ENCODE results near the gene S100A16. TPM values are rescaled to one million over a fixed set of nuclear protein-coding genes. Genes with fewer than 3 reads are reported as not detected.

The S100A16 gene
- total and polyA plus RNA-seq, 9 of the 15 experiments (the other 6 are each of a cell fraction or from before 2014, with no cell fraction given): 1.6 to 6.9 (median 4.3) TPM

DNA sequence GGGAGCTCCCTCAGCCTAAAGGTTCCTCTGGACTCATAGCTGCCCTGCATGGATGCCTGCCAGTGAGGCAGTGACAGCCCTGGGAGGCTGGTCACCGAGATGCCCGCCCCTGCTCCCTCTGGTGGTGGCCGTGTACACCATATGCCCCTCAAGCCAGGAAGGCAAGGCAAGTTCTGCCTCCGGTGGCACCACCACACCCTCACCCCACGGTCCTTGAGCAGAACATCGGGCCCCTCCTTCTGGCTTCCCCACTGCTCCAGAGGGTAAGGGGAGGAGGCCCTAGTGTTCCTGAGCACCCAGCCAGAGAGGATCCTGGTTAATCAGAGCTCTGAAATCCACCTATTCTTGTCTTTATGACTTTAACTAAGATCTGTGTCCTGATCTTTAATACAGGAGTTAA lies 4.7 kb upstream of the S100A16 start:
- Histone ChIP-seq H3K36me3 (ENCODE audit: control insufficient read depth, insufficient read depth, low read length) (no peaks in the 10 kb centered on the region), H3K27ac (ENCODE audit: extremely low read depth, low read depth, low read length) (no peak overlapping the region), H3K9ac (ENCODE audit: insufficient read depth in 1 of 2, low read depth in 2 of 2, low read length in 2 of 2) (peak overlapping the region in 1 of 2 experiments; percentile 68; a peak in 1 of 4 replicates), H3K4me3 (no peak overlapping the region), H3K27me3 (ENCODE audit: control insufficient read depth in 2 of 2, insufficient read depth in 2 of 2, low read length in 2 of 2) (no peaks in the 10 kb centered on the region), H3K9me3 (replicated peaks; ENCODE audit: control insufficient read depth, insufficient read depth, low read depth, low read length) (no peaks in the 10 kb centered on the region), H4K20me1 (replicated peaks; ENCODE audit: control insufficient read depth, insufficient read depth, low read length) (no peaks in the 10 kb centered on the region), H3K79me2 (ENCODE audit: control insufficient read depth, insufficient read depth, low read length) (no peaks in the 10 kb centered on the region), H3K4me1 (replicated peaks in 1 of 2; ENCODE audit: control insufficient read depth in 2 of 2, insufficient read depth in 2 of 2, low read length in 2 of 2) (peaks cover 9 to 24% of the 10 kb centered on the region in 2 experiments; a peak in 4 of 5 replicates), H3K4me2 (ENCODE audit: insufficient read depth, low read length) (no peak overlapping the region), H3K9me1 (ENCODE audit: control insufficient read depth, insufficient read depth, low read length) (no peaks in the 10 kb centered on the region), H2AFZ (ENCODE audit: low read depth, low read length) (no peak overlapping the region)
- CTCF ChIA-PET (ENCODE audit: low intra/inter-chr PET ratio): no interaction called here
- no TSS peak for BruUV-seq (replicated peaks)
- 31% methylated on average over 5 of the region's 6 CpGs for WGBS (ENCODE audit: insufficient coverage, low coverage, missing lambda C conversion rate)
- intact Hi-C loops (cut with micrococcal nuclease): no loop called here
- FAIRE-seq: peak; percentile 67
- in situ Hi-C loops (cut with MboI): no loop called here
- peak; percentile 65 to 73 (median 68) for DNase-seq (ENCODE audit: extremely low read depth in 1 of 4, low spot score in 3 of 4)
- ATAC-seq: peak; percentile 84
- POLR2A ChIA-PET: interaction anchor here (0.7 to 6.8 kb wide), 6 partner anchors 10 to 373 kb away, joined by 3 to 70 read pairs (median 3); partner anchors contain the start of genes RPS27, S100A1 and S100A13
- TF ChIP-seq YY1 (IDR thresholded peaks at IDR 0.05; ENCODE audit: borderline replicate concordance in 1 of 3, control insufficient read depth in 1 of 3, extremely low read depth in 1 of 3, insufficient read depth in 3 of 3, insufficient read length in 1 of 3, insufficient replicate concordance in 2 of 3, low read depth in 1 of 3, low read length in 2 of 3) (peak in 1 of 3 experiments; percentile 11), KLF16 (IDR thresholded peaks at IDR 0.05) (0 out of 2 replicates have a peak, but pooled peaks have one; percentile 6), POLR2G (IDR thresholded peaks at IDR 0.05; ENCODE audit: low read depth, low read length) (peak; percentile 47; the same call in 1 of the 2 replicates), KLF1 (tag; IDR thresholded peaks at IDR 0.05) (peak; percentile 98), MYNN (IDR thresholded peaks at IDR 0.05) (0 out of 2 replicates have a peak, but pooled peaks have one; percentile 46), MYNN (CRISPR knock-in tag; IDR thresholded peaks at IDR 0.05) (no peak), SMC3 (conservative IDR thresholded peaks at IDR 0.05; ENCODE audit: insufficient read depth, low read depth, low read length) (peak; percentile 58), CREM (IDR thresholded peaks at IDR 0.05; ENCODE audit: low read depth) (peak; percentile 25; the same call in 1 of the 2 replicates), KDM2B (CRISPR knock-in tag; IDR thresholded peaks at IDR 0.05) (no peak), RAD21 (CRISPR knock-in tag; conservative IDR thresholded peaks at IDR 0.05 in 1 of 2, IDR thresholded peaks at IDR 0.05 in 1 of 2) (peak in 1 of 2 experiments; percentile 63; a peak in 3 of 4 replicates), DDX20 (tag; IDR thresholded peaks at IDR 0.05; ENCODE audit: low read depth) (no peak), SMAD4 (CRISPR knock-in tag; conservative IDR thresholded peaks at IDR 0.05) (no peak), JUND (IDR thresholded peaks at IDR 0.05; ENCODE audit: borderline replicate concordance, low read depth, low read length) (0 out of 2 replicates have a peak, but pooled peaks have one; percentile 15), JUND (tag; IDR thresholded peaks at IDR 0.05; ENCODE audit: borderline replicate concordance, low read depth, low read length) (no peak), CTBP1 (IDR thresholded peaks at IDR 0.05; ENCODE audit: borderline replicate concordance) (peak; percentile 51; the same call in 1 of the 2 replicates)
- TF ChIP-seq, protein P1, sequence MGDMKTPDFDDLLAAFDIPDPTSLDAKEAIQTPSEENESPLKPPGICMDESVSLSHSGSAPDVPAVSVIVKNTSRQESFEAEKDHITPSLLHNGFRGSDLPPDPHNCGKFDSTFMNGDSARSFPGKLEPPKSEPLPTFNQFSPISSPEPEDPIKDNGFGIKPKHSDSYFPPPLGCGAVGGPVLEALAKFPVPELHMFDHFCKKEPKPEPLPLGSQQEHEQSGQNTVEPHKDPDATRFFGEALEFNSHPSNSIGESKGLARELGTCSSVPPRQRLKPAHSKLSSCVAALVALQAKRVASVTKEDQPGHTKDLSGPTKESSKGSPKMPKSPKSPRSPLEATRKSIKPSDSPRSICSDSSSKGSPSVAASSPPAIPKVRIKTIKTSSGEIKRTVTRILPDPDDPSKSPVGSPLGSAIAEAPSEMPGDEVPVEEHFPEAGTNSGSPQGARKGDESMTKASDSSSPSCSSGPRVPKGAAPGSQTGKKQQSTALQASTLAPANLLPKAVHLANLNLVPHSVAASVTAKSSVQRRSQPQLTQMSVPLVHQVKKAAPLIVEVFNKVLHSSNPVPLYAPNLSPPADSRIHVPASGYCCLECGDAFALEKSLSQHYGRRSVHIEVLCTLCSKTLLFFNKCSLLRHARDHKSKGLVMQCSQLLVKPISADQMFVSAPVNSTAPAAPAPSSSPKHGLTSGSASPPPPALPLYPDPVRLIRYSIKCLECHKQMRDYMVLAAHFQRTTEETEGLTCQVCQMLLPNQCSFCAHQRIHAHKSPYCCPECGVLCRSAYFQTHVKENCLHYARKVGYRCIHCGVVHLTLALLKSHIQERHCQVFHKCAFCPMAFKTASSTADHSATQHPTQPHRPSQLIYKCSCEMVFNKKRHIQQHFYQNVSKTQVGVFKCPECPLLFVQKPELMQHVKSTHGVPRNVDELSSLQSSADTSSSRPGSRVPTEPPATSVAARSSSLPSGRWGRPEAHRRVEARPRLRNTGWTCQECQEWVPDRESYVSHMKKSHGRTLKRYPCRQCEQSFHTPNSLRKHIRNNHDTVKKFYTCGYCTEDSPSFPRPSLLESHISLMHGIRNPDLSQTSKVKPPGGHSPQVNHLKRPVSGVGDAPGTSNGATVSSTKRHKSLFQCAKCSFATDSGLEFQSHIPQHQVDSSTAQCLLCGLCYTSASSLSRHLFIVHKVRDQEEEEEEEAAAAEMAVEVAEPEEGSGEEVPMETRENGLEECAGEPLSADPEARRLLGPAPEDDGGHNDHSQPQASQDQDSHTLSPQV (IDR thresholded peaks at IDR 0.05): peak; percentile 60; the same call in 1 of the 2 replicates
- TF ChIP-seq, protein P2, sequence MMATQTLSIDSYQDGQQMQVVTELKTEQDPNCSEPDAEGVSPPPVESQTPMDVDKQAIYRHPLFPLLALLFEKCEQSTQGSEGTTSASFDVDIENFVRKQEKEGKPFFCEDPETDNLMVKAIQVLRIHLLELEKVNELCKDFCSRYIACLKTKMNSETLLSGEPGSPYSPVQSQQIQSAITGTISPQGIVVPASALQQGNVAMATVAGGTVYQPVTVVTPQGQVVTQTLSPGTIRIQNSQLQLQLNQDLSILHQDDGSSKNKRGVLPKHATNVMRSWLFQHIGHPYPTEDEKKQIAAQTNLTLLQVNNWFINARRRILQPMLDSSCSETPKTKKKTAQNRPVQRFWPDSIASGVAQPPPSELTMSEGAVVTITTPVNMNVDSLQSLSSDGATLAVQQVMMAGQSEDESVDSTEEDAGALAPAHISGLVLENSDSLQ (IDR thresholded peaks at IDR 0.05): 0 out of 2 replicates have a peak, but pooled peaks have one; percentile 9

All from K562 (cell line).